SK-N-MC (cell line): ENCODE results near the gene PCDHGB7.
"Not testable (repeated sequence)": the region's sequence is repeated elsewhere in the genome, so short reads cannot be mapped to it uniquely, and the experiment has no call there.

Source experiments
- DNase-seq: peaks from one replicate; pipeline ENCODE4 v3.0.0-alpha.2; 2011; ENCODE audit warnings: low read depth, low spot score
- H3K27ac ChIP-seq: fragments of 200-600 bp; sonication (generic); 2 replicates; pipeline ENCODE4 v1.5.1; 2016; ENCODE audit warnings: mixed run types
- H3K36me3 ChIP-seq: fragments of 200-600 bp; sonication (generic); 2 replicates; pipeline ENCODE4 v1.6.1; 2017; ENCODE audit warnings: antibody characterized with exemption, low read length, mixed read lengths; ENCODE audit not compliant: insufficient read depth
- H3K4me3 ChIP-seq: fragments of 200-600 bp; sonication (generic); 2 replicates; pipeline ENCODE4 v1.5.1; 2016
- H3K9ac ChIP-seq: fragments of 200-600 bp; sonication (generic); 2 replicates; pipeline ENCODE4 v1.8.0; 2017; ENCODE audit warnings: mixed run types, mixed read lengths; ENCODE audit not compliant: insufficient read length
- H3K9me3 ChIP-seq: fragments of 200-600 bp; sonication (generic); 2 replicates; pipeline ENCODE4 v1.6.1; 2017; ENCODE audit warnings: low read depth, mild to moderate bottlenecking, antibody characterized with exemption, low read length, moderate library complexity, mixed read lengths
- EZH2 ChIP-seq: fragments of 200-600 bp; sonication (generic); IDR thresholded peaks from one replicate; pipeline ENCODE4 v1.6.1; 2017; ENCODE audit warnings: antibody characterized with exemption
- FOXP2 ChIP-seq: optimal IDR thresholded peaks from 2 replicates; pipeline ENCODE3; 2011; ENCODE audit warnings: mild to moderate bottlenecking, moderate library complexity; ENCODE audit not compliant: insufficient read depth; ENCODE audit errors: extremely low read length, control extremely low read depth
- POLR2AphosphoS5 ChIP-seq: IDR thresholded peaks from 2 replicates; pipeline ENCODE4 v1.6.1; 2012; ENCODE audit warnings: mild to moderate bottlenecking, low read depth, low read length, borderline replicate concordance

PCDHGB7 gene

DNA sequence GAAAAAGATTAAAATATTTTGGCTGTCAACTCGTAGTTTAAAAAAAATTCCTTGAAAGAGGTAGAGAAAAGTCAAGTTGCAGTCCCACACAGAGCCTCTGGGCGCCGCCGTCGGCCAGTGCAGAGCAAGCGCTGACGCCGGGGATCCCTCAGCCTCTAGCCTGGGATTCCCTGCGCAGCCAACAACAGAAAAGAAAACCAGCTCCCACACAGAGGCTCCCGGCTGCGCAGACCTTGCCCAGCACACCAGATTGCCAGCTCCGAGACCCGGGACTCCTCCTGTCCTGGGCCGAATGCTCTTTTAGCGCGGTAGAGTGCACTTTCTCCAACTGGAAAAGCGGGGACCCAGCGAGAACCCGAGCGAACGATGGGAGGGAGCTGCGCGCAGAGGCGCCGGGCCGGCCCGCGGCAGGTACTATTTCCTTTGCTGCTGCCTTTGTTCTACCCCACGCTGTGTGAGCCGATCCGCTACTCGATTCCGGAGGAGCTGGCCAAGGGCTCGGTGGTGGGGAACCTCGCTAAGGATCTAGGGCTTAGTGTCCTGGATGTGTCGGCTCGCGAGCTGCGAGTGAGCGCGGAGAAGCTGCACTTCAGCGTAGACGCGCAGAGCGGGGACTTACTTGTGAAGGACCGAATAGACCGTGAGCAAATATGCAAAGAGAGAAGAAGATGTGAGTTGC is at the start of gene PCDHGB7:
PCDHGB7 (plus strand) TSS at position 184 of the 679 bp plus-strand sequence; CDS start at position 367, 183 bp downstream.
- not testable (repeated sequence) for H3K4me3 ChIP-seq, H3K9me3 ChIP-seq, DNase-seq, H3K36me3 ChIP-seq, H3K9ac ChIP-seq, H3K27ac ChIP-seq

GRCh38 chr5:141369994-141370848 is 47.3 kb upstream of the PCDHGB7 start, which contains the start of gene PCDHGB3:
Gene PCDHGB3 (plus strand): TSS chr5:141370242. CDS start chr5:141370395, 153 bp downstream.
- Histone ChIP-seq H3K4me3 (no peak within 1 kb of the TSS), H3K27ac (no peak within 1 kb of the TSS), H3K9ac (no peak within 1 kb of the TSS), H3K36me3 (no peaks in the 10 kb centered on the region), H3K9me3 (no peaks in the 10 kb centered on the region)
- no peak for DNase-seq
- no peak for TF ChIP-seq FOXP2
- no peak for TF ChIP-seq POLR2AphosphoS5
- TF ChIP-seq EZH2, result no peak

DNA sequence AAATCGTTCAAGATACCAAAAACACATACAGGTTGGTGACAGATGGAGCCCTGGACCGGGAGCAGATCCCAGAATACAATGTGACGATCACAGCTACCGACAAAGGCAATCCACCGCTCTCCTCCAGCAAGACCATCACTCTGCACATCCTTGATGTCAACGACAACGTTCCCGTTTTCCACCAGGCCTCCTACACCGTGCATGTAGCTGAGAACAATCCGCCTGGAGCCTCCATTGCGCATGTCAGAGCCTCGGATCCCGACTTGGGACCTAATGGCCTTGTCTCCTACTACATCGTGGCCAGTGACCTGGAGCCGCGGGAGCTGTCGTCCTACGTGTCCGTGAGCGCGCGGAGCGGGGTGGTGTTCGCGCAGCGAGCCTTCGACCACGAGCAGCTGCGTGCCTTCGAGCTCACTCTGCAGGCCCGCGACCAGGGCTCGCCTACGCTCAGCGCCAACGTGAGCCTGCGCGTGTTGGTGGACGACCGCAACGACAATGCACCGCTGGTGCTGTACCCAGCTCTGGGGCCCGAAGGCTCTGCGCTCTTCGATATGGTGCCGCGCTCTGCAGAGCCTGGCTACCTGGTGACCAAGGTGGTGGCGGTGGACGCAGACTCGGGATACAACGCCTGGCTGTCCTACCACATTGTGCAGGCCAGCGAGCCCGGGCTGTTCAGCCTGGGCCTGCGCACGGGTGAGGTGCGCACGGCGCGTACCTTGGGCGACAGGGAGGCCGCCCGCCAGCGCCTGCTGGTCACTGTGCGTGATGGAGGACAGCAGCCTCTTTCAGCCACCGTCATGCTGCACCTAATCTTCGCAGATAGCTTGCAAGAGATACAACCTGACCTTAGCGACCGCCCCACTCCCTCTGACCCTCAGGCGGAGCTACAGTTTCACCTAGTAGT is 45.7 kb upstream of the PCDHGB7 start:
- DNase-seq, result no peak
- no peak overlapping the region for H3K9ac ChIP-seq
- H3K4me3 ChIP-seq, result no peak overlapping the region
- no peak overlapping the region for H3K27ac ChIP-seq
- H3K9me3 ChIP-seq, result no peaks in the 10 kb centered on the region
- no peaks in the 10 kb centered on the region for H3K36me3 ChIP-seq
- TF ChIP-seq FOXP2 (no peak), POLR2AphosphoS5 (no peak)

- no peak for DNase-seq
- Histone ChIP-seq H3K9ac (no peak within 1 kb of the TSS), H3K4me3 (no peak within 1 kb of the TSS), H3K36me3 (no peaks in the 10 kb centered on the region), H3K27ac (no peak within 1 kb of the TSS), H3K9me3 (no peaks in the 10 kb centered on the region)
- TF ChIP-seq EZH2, result no peak
- TF ChIP-seq FOXP2, result no peak
- TF ChIP-seq POLR2AphosphoS5, result no peak
Measured at GRCh38 chr5:141373673-141374317, 43.7 kb upstream of the PCDHGB7 start, which contains the start of gene PCDHGA6. Gene PCDHGA6 (plus strand): TSS chr5:141373891. CDS start chr5:141374084, 193 bp downstream.

- no peaks in the 10 kb centered on the region for H3K36me3 ChIP-seq
- TF ChIP-seq EZH2, result no peak
- TF ChIP-seq FOXP2, result no peak
- no peak for TF ChIP-seq POLR2AphosphoS5
- no peaks in the 10 kb centered on the region for H3K9me3 ChIP-seq
- no peak overlapping the region for H3K27ac ChIP-seq
- no peak overlapping the region for H3K9ac ChIP-seq
- DNase-seq, result no peak
- no peak overlapping the region for H3K4me3 ChIP-seq
Measured at GRCh38 chr5:141374627-141375026, 42.9 kb upstream of the PCDHGB7 start.

DNA sequence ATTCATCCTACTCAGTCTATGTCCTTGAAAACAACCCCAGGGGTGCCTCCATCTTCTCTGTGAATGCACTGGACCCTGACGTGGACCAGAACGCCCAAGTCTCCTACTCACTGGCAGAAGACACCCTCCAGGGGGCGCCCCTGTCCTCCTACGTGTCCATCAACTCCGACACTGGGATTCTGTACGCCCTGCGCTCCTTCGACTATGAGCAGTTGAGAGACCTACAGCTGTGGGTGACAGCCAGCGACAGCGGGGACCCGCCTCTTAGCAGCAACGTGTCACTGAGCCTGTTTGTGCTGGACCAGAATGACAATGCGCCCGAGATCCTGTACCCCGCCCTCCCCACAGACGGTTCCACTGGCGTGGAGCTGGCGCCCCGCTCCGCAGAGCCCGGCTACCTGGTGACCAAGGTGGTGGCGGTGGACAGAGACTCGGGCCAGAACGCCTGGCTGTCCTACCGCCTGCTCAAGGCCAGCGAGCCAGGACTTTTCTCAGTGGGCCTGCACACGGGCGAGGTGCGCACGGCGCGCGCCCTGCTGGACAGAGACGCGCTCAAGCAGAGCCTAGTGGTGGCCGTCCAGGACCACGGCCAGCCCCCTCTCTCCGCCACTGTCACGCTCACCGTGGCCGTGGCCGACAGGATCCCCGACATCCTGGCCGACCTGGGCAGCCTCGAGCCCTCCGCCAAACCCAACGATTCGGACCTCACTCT is 41.9 kb upstream of the PCDHGB7 start:
- DNase-seq, H3K9ac ChIP-seq, H3K4me3 ChIP-seq, H3K36me3 ChIP-seq, H3K27ac ChIP-seq, H3K9me3 ChIP-seq: not testable (repeated sequence)

DNA sequence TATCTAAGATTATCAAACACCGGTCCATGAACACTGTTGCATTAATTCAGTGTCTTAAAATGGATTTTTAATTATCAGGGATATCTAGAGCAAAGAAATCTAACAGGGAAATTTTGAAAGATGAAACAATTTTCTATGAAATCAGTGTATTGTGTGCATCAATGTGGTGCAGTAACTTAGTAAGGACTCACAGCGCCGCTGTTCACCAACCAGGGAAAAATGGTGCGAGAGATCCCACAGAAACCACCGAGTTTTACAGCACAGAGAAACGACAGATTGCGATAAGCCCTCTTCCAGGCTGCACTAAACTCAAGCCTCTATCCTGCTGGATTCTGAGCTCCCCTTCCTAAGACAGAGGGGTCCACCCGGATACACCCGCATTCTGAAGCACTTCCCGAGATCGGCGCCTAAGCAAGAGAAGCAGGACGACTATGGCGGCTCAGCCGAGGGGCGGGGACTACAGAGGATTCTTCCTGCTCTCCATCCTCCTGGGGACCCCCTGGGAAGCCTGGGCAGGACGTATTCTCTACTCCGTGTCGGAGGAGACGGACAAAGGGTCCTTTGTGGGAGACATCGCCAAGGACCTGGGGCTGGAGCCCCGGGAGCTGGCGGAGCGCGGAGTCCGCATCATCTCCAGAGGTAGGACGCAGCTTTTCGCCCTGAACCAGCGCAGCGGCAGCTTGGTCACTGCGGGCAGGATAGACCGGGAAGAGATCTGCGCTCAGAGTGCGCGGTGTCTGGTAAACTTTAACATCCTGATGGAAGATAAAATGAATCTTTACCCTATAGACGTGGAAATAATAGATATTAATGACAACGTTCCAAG is 34.8 kb upstream of the PCDHGB7 start, which contains the start of gene PCDHGA7:
PCDHGA7 (plus strand) TSS at position 274 of the 826 bp plus-strand sequence; CDS start at position 432, 158 bp downstream.
- no peak for DNase-seq
- no peaks in the 10 kb centered on the region for H3K36me3 ChIP-seq
- H3K4me3 ChIP-seq, result peak within 1 kb of the TSS; percentile 76
- no peak for TF ChIP-seq POLR2AphosphoS5
- no peak for TF ChIP-seq FOXP2
- H3K9ac ChIP-seq, result peak within 1 kb of the TSS; percentile 68
- no peak within 1 kb of the TSS for H3K27ac ChIP-seq
- H3K9me3 ChIP-seq, result no peaks in the 10 kb centered on the region
